ENCODE measurements around the gene SORBS1.
A peak's percentile ranks its signal among the peaks of the same experiment; 100 is the strongest.

The SORBS1 gene

DNA sequence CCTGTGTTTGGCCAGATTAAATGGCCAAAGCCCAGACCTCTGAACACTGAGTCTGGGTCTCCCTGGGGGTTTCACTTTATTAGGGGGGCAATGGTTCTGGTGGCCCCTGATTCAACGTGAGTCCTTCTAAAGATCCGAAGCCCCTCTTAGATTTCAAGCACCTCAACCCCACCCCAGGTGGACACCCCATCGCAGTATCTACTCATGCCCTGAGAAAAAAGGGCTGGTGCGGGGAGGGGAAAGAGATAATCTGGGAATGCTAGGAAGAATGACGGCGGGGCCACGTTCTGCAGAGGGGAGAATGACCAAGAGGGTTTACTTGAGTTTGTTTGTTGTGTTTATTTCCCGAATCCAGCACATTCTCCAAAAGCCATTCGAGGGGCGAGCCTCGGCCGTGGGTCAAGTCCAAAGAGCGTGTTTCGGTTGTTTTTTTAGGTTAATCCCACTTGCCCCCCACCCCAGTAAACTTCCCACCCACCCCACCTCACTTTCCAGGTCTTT is 271.2 kb downstream of the SORBS1 start:
- H3K9me3 ChIP-seq (ENCODE audit: control insufficient read depth, insufficient read depth, low read depth, low read length): no peaks in the 10 kb centered on the region
- peak overlapping the region; percentile 89 for H3K27ac ChIP-seq (ENCODE audit: extremely low read depth, low read depth, low read length)
- CTCF ChIA-PET: interaction anchor here (0.7 to 2.7 kb wide), 2 partner anchors 11 to 29 kb away, joined by 3 to 9 read pairs; no protein-coding TSS in a partner anchor
- peak overlapping the region; percentile 89 for H3K4me3 ChIP-seq (ENCODE audit: low read depth, low read length)
- peaks cover 24% of the 10 kb centered on the region for H3K4me1 ChIP-seq (ENCODE audit: control insufficient read depth, insufficient read depth, low read length)
- POLR2A ChIA-PET: interaction anchor here (0.6 to 1.0 kb wide), 3 partner anchors 12 to 40 kb away, joined by 3 read pairs; no protein-coding TSS in a partner anchor
- TF ChIP-seq PATZ1 (tag by site-specific recombination; IDR thresholded peaks at IDR 0.05) (peak; percentile 25; the same call in 1 of the 2 replicates), KLF17 (tag by site-specific recombination; IDR thresholded peaks at IDR 0.05) (0 out of 2 replicates have a peak, but pooled peaks have one; percentile 1), ZNF670 (tag by site-specific recombination; IDR thresholded peaks at IDR 0.05; ENCODE audit: low read depth) (no peak)
- H3K36me3 ChIP-seq (ENCODE audit: control insufficient read depth in 2 of 2, insufficient read depth in 1 of 2, low read length in 2 of 2): no peaks in the 10 kb centered on the region

GRCh38 chr10:95289003-95289920 is 271.9 kb downstream of the SORBS1 start:
- peaks cover 24% of the 10 kb centered on the region for H3K4me1 ChIP-seq (ENCODE audit: control insufficient read depth, insufficient read depth, low read length)
- peak overlapping the region; percentile 89 for H3K4me3 ChIP-seq (ENCODE audit: low read depth, low read length)
- H3K27ac ChIP-seq (ENCODE audit: extremely low read depth, low read depth, low read length): peak overlapping the region; percentile 67
- H3K9me3 ChIP-seq (ENCODE audit: control insufficient read depth, insufficient read depth, low read depth, low read length): no peaks in the 10 kb centered on the region
- POLR2A ChIA-PET: interaction anchor here (0.6 to 1.2 kb wide), 4 partner anchors 14 to 45 kb away, joined by 3 read pairs; no protein-coding TSS in a partner anchor
- CTCF ChIA-PET: interaction anchor here (0.6 to 2.8 kb wide), 10 partner anchors 9 to 86 kb away, joined by 3 to 22 read pairs (median 6); no protein-coding TSS in a partner anchor
- H3K36me3 ChIP-seq (ENCODE audit: control insufficient read depth in 2 of 2, insufficient read depth in 1 of 2, low read length in 2 of 2): no peaks in the 10 kb centered on the region
- TF ChIP-seq ZBTB44 (tag by site-specific recombination; IDR thresholded peaks at IDR 0.05): peak; percentile 47; the same call in 1 of the 2 replicates
- TF ChIP-seq ZNF19 (tag by site-specific recombination; IDR thresholded peaks at IDR 0.05; ENCODE audit: low read depth): no peak
- peak; percentile 15; the same call in 1 of the 2 replicates for TF ChIP-seq IKZF3 (tag by site-specific recombination; IDR thresholded peaks at IDR 0.05)
- TF ChIP-seq ZNF549 (tag by site-specific recombination; IDR thresholded peaks at IDR 0.05): no peak
- TF ChIP-seq, protein P1, sequence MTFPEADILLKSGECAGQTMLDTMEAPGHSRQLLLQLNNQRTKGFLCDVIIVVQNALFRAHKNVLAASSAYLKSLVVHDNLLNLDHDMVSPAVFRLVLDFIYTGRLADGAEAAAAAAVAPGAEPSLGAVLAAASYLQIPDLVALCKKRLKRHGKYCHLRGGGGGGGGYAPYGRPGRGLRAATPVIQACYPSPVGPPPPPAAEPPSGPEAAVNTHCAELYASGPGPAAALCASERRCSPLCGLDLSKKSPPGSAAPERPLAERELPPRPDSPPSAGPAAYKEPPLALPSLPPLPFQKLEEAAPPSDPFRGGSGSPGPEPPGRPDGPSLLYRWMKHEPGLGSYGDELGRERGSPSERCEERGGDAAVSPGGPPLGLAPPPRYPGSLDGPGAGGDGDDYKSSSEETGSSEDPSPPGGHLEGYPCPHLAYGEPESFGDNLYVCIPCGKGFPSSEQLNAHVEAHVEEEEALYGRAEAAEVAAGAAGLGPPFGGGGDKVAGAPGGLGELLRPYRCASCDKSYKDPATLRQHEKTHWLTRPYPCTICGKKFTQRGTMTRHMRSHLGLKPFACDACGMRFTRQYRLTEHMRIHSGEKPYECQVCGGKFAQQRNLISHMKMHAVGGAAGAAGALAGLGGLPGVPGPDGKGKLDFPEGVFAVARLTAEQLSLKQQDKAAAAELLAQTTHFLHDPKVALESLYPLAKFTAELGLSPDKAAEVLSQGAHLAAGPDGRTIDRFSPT (tag by site-specific recombination; IDR thresholded peaks at IDR 0.05): peak; percentile 46; the same call in 1 of the 2 replicates
- TF ChIP-seq, protein P2, sequence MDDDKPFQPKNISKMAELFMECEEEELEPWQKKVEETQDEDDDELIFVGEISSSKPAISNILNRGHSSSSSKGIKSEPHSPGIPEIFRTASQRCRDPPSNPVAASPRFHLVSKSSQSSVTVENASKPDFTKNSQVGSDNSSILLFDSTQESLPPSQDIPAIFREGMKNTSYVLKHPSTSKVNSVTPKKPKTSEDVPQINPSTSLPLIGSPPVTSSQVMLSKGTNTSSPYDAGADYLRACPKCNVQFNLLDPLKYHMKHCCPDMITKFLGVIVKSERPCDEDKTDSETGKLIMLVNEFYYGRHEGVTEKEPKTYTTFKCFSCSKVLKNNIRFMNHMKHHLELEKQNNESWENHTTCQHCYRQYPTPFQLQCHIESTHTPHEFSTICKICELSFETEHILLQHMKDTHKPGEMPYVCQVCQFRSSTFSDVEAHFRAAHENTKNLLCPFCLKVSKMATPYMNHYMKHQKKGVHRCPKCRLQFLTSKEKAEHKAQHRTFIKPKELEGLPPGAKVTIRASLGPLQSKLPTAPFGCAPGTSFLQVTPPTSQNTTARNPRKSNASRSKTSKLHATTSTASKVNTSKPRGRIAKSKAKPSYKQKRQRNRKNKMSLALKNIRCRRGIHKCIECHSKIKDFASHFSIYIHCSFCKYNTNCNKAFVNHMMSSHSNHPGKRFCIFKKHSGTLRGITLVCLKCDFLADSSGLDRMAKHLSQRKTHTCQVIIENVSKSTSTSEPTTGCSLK (tag by site-specific recombination; IDR thresholded peaks at IDR 0.05): no peak
- peak; percentile 54; the same call in 1 of the 2 replicates for TF ChIP-seq MZF1 (tag by site-specific recombination; IDR thresholded peaks at IDR 0.05; ENCODE audit: borderline replicate concordance)
- 0 out of 2 replicates have a peak, but pooled peaks have one; percentile 9 for TF ChIP-seq GLIS1 (tag by site-specific recombination; IDR thresholded peaks at IDR 0.05)
- peak; percentile 57; the same call in 1 of the 2 replicates for TF ChIP-seq TCF7L2 (IDR thresholded peaks at IDR 0.05; ENCODE audit: borderline replicate concordance, low read depth, low read length)
- 0 out of 2 replicates have a peak, but pooled peaks have one; percentile 21 for TF ChIP-seq PATZ1 (tag by site-specific recombination; IDR thresholded peaks at IDR 0.05)
- TF ChIP-seq PRDM10 (tag by site-specific recombination; IDR thresholded peaks at IDR 0.05): peak; percentile 99

Measured in HEK293 (cell line).